GM19238 (cell line): ENCODE measurements around the gene LDHD.

Experiments
- DNase-seq: peaks from one replicate; pipeline ENCODE4 v3.0.0; 2011; ENCODE audit warnings: low spot score; ENCODE audit not compliant: insufficient read length

Gene LDHD

DNA sequence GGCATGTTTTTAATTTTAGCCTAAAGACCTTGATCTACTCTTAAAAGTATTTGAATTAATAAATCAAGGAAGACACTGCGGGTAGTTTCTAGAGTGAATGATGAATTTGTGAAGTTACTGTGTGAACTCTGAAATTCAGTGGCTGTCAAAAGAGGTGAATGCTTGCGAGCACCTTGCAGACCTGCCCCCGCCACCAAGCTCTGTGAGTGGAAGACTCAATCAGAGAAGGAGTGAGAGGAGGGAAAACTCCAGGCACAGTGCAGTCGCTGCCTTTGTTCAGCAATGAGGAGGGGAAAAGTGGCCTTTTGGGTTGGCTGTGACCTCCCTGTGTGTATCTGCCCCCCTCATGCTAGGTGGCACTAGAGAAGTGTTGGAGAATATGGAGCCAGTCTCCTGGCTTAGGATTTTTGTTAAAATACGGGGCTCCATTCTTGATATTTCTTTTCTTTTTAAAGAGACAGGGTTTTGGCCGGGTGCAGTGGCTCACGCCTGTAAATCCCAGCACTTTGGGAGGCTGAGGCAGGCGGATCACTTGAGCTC, 53.0 kb downstream of the LDHD start:
- no peak for DNase-seq

DNA sequence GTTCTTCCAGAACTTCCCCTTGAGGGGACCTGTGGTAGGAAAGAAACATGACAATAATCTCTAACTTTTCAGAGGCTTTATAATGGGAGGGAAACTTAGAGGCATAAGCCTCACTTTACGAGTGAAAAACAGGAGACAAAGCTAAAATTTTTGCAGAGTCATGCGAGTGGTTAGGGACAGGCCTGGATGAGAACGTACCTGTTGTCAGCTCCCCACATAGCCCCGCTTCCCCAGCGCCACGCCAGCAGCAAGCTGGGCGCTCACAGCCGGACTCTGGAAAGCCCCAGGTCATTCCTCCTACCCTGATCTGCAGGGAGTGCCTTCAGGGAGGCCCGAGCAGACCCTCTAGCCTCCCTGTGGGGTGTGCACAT, 53.6 kb downstream of the LDHD start:
- no peak for DNase-seq

DNA sequence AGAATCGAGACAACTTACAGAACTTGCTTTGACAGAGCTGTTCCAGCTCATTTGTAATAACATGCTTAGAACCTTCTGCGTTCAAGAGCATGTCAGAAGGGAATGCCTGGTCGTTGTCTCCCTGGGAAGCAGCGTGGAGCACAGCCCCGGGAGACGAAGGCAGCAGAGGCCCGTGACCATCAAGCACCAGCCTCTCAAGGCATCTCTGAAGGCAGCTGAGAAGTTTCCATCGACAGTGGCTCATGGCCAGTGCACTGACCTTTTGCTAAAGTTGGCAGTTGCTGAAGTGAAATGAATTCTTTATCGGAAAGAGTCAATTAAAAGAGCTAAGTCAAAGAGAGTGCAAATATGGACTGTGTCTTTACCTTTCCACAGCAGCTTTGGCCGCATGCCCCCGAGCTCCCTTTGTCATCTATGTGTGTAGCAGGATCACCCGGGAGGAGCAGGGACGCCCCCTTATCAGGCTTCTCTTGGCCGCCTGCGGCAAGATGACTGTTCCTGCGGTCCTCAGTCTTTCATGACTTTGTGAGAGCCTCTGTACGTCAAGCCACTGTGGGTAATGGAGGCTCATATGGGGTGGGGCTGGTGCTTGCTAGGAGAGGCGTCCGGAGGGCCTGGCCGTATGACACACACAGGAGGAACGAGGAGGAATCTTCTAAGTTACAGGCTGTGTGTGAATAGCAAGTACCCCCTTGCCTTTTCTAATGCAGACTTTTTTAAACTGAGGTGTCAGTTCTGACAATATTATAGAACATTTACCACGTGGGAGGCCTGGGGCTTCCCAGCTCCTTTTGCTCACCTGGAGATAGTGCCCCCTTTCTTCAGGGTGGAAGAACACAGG, 54.2 kb downstream of the LDHD start:
- no peak for DNase-seq
